Endothelial cell (in vitro differentiated cells): ENCODE results near the gene NF2. TPM values are rescaled to one million over a fixed set of nuclear protein-coding genes. Genes with fewer than 3 reads are reported as not detected.
"Not testable (repeated sequence)": the region's sequence is repeated elsewhere in the genome, so short reads cannot be mapped to it uniquely, and the experiment has no call there.

Source experiments
- DNase-seq: peaks from one replicate; pipeline ENCODE4 v3.0.0; 2021; ENCODE audit warnings: low spot score
- H3K27ac Mint-ChIP-seq: one replicate; pipeline ENCODE4 v1.8.0; 2021; ENCODE audit warnings: mixed read lengths, inconsistent platforms; ENCODE audit not compliant: unreplicated experiment
- H3K27me3 Mint-ChIP-seq: one replicate; pipeline ENCODE4 v1.8.0; 2021; ENCODE audit warnings: mild to moderate bottlenecking, moderate library complexity, mixed read lengths, inconsistent platforms; ENCODE audit not compliant: unreplicated experiment
- H3K36me3 Mint-ChIP-seq: one replicate; pipeline ENCODE4 v1.8.0; 2021; ENCODE audit warnings: mild to moderate bottlenecking, low read depth, mixed read lengths, inconsistent platforms; ENCODE audit not compliant: unreplicated experiment
- H3K4me1 Mint-ChIP-seq: one replicate; pipeline ENCODE4 v1.8.0; 2021; ENCODE audit warnings: mild to moderate bottlenecking, mixed read lengths, inconsistent platforms; ENCODE audit not compliant: unreplicated experiment
- H3K4me3 Mint-ChIP-seq: one replicate; pipeline ENCODE4 v1.8.0; 2021; ENCODE audit warnings: mild to moderate bottlenecking, mixed read lengths, inconsistent platforms; ENCODE audit not compliant: unreplicated experiment
- H3K9me3 Mint-ChIP-seq: one replicate; pipeline ENCODE4 v1.8.0; 2021; ENCODE audit warnings: mixed read lengths, inconsistent platforms; ENCODE audit not compliant: unreplicated experiment
- total RNA-seq: library from RNA; stranded (reverse); fragmentation: NEBNext Ultra II Directional; extraction: Animal tissue kit (Norgen Biotek cat#: 25700); gene quantifications from one replicate; pipeline ENCODE4 v1.2.1, GENCODE V29; 2021; ENCODE audit not compliant: unreplicated experiment
- TF ChIP-seq, protein P1 (sequence below): fragments of 200-600 bp; sonication (generic); IDR thresholded peaks from one replicate; pipeline ENCODE4 v1.5.0; 2021; ENCODE audit warnings: antibody characterized with exemption; ENCODE audit not compliant: unreplicated experiment

The NF2 gene
- total RNA-seq, 1 donor from 2014 or later = 44.3 TPM

DNA sequence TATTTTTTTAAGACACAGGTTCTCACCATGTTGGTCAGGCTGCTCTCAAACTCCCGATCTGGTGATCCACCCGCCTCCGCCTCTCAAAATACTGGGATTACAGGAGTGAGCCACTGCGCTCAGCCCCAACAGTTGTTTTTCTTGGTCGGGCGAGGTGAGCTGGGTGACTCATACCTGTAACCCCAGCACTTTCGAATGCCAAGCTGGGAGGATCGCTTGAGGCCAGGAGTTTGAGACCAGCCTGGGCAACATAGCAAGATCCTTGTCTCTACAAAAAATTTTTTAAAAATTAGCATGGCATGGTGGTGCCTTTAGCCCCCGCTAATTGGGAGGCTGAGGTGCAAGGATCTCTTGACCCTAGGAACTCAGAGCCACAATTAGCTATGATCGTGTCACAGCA, 7.0 kb upstream of the NF2 start:
- no peak for DNase-seq
- TF ChIP-seq, protein P1, sequence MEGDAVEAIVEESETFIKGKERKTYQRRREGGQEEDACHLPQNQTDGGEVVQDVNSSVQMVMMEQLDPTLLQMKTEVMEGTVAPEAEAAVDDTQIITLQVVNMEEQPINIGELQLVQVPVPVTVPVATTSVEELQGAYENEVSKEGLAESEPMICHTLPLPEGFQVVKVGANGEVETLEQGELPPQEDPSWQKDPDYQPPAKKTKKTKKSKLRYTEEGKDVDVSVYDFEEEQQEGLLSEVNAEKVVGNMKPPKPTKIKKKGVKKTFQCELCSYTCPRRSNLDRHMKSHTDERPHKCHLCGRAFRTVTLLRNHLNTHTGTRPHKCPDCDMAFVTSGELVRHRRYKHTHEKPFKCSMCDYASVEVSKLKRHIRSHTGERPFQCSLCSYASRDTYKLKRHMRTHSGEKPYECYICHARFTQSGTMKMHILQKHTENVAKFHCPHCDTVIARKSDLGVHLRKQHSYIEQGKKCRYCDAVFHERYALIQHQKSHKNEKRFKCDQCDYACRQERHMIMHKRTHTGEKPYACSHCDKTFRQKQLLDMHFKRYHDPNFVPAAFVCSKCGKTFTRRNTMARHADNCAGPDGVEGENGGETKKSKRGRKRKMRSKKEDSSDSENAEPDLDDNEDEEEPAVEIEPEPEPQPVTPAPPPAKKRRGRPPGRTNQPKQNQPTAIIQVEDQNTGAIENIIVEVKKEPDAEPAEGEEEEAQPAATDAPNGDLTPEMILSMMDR = no peak
- H3K27me3 Mint-ChIP-seq = no peaks in the 10 kb centered on the region
- no peaks in the 10 kb centered on the region for H3K9me3 Mint-ChIP-seq
- no peaks in the 10 kb centered on the region for H3K4me1 Mint-ChIP-seq
- no peak overlapping the region for H3K4me3 Mint-ChIP-seq
- no peaks in the 10 kb centered on the region for H3K36me3 Mint-ChIP-seq
- H3K27ac Mint-ChIP-seq = no peak overlapping the region

DNA sequence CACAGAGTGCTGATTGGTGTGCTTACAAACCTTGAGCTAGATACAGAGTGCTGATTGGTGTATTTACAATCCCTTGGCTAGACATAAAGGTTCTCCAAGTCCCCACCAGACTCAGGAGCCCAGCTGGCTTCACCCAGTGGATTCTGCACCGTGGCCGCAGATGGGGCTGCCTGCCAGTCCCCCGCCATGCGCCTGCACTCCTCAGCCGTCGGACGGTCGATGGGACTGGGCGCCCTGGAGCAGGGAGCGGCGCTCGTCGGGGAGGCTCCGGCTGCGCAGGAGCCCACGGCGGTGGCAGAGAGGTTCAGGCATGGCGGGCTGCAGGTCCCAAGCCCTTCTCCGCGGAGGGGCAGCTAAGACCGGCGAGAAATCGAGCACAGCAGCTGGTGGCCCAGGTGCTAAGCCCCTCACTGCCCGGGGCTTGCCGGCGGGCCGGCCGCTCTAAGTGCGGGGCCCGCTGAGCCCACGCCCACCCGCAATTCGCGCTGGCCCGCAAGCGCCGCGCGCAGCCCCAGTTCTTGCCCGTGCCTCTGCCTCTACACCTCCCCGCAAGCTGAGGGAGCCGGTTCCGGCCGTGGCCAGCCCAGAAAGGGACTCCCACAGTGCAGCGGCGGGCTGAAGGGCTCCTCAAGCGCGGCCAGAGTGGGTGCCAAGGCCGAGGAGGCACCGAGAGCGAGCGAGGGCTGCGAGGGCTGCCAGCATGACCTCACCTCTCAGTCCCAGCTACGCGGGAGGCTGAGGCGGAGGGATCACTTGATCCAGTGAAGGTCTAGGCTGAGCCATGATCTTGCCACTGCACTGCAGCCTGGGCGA, 5.4 kb upstream of the NF2 start:
- H3K4me1 Mint-ChIP-seq, H3K36me3 Mint-ChIP-seq, H3K27ac Mint-ChIP-seq, H3K4me3 Mint-ChIP-seq, DNase-seq, H3K27me3 Mint-ChIP-seq, H3K9me3 Mint-ChIP-seq: not testable (repeated sequence)

DNA sequence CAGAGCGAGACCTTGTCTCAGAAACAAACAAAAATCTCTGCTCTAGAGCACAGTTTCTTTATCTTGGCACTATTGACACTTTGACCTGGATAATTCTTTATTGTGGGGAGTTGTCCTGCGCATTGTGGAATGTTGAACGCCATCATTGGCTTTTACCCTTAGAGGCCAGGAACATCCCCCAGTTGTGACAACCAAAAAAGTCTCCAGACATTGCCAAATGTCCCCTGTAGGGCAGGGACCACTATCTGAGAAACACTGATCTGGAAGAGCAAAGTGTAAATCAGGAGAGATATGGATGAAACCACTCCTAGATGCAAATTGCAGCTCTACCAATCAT, 4.8 kb upstream of the NF2 start:
- TF ChIP-seq, protein P1 = no peak
- no peaks in the 10 kb centered on the region for H3K9me3 Mint-ChIP-seq
- no peak overlapping the region for H3K4me3 Mint-ChIP-seq
- no peaks in the 10 kb centered on the region for H3K36me3 Mint-ChIP-seq
- H3K27ac Mint-ChIP-seq = peak overlapping the region; percentile 37
- H3K27me3 Mint-ChIP-seq = no peaks in the 10 kb centered on the region
- no peak for DNase-seq
- H3K4me1 Mint-ChIP-seq = no peaks in the 10 kb centered on the region

DNA sequence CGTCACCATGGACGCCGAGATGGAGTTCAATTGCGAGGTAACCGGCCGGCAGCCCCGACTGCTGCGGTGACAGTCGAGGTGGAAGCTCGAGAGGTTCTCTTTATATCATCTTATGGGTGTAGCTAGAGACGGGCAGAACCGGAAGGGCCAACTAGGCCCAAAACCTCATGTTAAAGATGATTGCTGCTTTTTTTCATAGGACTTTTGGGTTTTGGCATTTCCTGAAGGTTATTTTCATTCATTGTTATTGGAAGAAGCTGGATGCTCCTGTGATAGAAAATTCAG, 585 bp downstream of the NF2 start:
- Mint-ChIP-seq H3K27ac (peak overlapping the region; percentile 72), H3K4me3 (peak overlapping the region; percentile 94), H3K4me1 (peaks cover 4% of the 10 kb centered on the region), H3K27me3 (no peaks in the 10 kb centered on the region), H3K9me3 (no peaks in the 10 kb centered on the region), H3K36me3 (no peaks in the 10 kb centered on the region)
- no peak for DNase-seq
- TF ChIP-seq, protein P1 = no peak

DNA sequence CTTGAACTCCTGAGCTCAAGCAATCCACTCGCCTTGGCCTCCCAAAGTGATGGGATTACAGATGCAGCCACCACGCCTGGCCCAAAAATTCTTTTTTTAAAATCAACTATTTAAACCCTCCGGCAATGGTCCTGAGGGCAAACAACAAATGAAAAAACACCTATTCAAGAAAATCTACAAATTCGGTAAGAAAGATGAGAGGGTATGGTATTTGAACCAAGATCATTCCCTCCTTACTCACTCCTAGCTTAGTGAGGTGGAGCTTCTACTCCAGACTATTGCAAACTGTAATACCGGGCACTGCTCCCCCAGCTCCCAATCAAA, 2.1 kb downstream of the NF2 start:
- no peak for DNase-seq
- TF ChIP-seq, protein P1 = no peak
- no peak overlapping the region for H3K27ac Mint-ChIP-seq
- H3K27me3 Mint-ChIP-seq = no peaks in the 10 kb centered on the region
- no peaks in the 10 kb centered on the region for H3K9me3 Mint-ChIP-seq
- no peak overlapping the region for H3K4me3 Mint-ChIP-seq
- H3K36me3 Mint-ChIP-seq = no peaks in the 10 kb centered on the region
- H3K4me1 Mint-ChIP-seq = peaks cover 4% of the 10 kb centered on the region
